GM21528 (cell line): ENCODE data around the gene AFDN.

Experiments
- ATAC-seq: cut with Tn5 transposase; IDR thresholded peaks from one replicate; pipeline ENCODE4 v1.9.1; 2021; ENCODE audit warnings: mild to moderate bottlenecking, moderate library complexity; ENCODE audit not compliant: unreplicated experiment, low FRiP score

AFDN gene

GRCh38 chr6:168015009-168015408 lies 188.3 kb downstream of the AFDN start:
- no peak for ATAC-seq

- ATAC-seq = no peak
Measured at GRCh38 chr6:168015482-168016175, 188.9 kb downstream of the AFDN start.

DNA sequence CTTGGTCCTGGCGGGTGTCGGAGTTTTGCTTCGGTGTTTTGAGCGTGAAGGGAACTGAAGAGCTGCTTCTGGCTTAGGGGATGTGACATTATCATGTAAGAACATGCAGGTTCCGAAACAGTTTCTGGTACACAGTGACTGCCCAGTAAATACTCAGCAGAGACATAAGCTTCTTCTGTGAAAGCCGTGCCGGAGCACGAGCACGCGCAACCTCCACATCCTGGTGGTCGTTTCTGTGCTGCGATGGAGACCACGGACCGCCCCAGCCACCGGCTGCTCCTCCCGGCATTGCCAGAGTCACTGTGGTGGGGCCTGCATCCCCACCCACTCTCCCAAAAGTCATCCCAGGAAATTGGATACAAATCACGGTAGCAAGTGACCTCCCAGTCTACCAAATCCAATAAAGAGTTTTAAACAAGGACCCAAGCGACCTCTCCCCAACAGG lies 189.5 kb downstream of the AFDN start:
- no peak for ATAC-seq

DNA sequence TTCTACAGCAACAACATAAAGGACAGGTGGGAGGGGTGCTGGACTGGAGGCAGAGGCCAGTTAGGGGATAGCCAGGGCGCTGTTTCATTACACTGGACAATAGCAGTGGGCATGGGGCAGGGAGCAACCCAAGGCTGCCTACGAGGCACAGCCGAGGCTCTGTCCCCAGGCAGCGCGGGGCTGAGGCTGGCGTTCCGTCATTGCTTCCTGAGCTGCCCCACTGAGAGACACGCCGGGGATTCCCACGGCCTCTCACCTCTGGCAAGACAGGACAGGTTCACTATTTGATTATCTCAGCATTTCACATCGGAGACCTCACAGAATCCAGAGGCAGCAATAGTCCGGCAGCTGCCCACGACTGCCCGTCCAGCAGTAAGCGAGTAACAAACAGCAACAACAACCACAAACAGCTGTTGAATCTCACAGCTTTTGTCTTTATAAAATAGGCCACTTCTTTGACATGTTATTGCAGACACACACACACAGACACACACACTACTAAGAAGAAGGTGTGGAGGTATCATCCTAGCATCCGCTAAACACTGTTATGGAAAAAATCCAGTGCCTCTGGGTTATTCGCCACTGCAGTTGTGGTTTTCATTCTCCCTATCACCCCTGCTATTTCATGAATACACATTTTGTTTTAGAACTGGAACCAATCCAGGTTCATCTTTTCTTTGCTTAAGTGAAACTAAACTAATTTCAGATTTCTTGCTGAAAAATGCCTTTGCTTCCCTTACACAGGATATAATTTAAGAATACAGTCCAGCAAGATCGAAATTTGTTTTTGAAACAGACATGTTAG lies 190.2 kb downstream of the AFDN start:
- ATAC-seq = no peak

GRCh38 chr6:168017629-168018028 lies 190.9 kb downstream of the AFDN start:
- no peak for ATAC-seq

- no peak for ATAC-seq
Measured at GRCh38 chr6:168018664-168019063, 192.0 kb downstream of the AFDN start.

GRCh38 chr6:168020242-168020641 lies 193.5 kb downstream of the AFDN start:
- ATAC-seq = no peak

DNA sequence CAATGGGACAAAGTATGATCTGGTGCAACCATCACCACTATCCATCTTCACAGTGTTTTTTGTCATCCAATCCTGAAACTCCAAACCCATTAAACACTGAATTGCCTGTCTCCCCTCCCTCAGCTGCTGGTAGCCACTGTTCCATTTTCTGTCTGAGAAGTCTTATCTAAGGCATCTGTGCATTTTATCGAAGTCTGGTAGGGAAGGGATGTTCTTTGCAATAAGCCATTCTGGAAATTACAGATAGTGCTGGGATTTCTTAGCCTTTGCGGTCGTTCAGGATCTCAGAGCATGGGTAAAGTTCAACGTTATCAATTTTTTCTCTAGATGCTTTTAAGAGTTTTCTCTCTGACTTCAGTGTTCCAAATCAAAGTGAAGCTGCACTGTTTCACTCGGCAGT lies 194.9 kb downstream of the AFDN start:
- ATAC-seq = no peak
